K562 (cell line): ENCODE measurements around the gene SLC44A1. TPM values are rescaled to one million over a fixed set of nuclear protein-coding genes. Genes with fewer than 3 reads are reported as not detected.

Source experiments
- ATF7 ChIP-seq: fragments of 450-650 bp; IDR thresholded peaks from 2 replicates; pipeline ENCODE4 v1.7.1; 2014; ENCODE audit warnings: mild to moderate bottlenecking, moderate library complexity
- CCNT2 ChIP-seq: IDR thresholded peaks from 2 replicates; pipeline ENCODE4 v1.6.1; 2011; ENCODE audit warnings: borderline replicate concordance, low read depth, mild to moderate bottlenecking, moderate library complexity, mixed read lengths, low read length; ENCODE audit not compliant: insufficient read length; ENCODE audit errors: extremely low read depth
- CREM ChIP-seq: IDR thresholded peaks from 2 replicates; pipeline ENCODE4 v1.6.1; 2014; ENCODE audit warnings: antibody characterized with exemption, low read depth
- HDAC3 ChIP-seq: fragments of 450-650 bp; IDR thresholded peaks from 2 replicates; pipeline ENCODE4 v1.6.1; 2018; ENCODE audit warnings: borderline replicate concordance, mild to moderate bottlenecking, moderate library complexity; ENCODE audit not compliant: partially characterized antibody
- PPARD ChIP-seq: fragments of 250-450 bp; sonication (Bioruptor Pico); IDR thresholded peaks from 2 replicates; pipeline ENCODE4 v1.8.0; 2022; ENCODE audit warnings: inconsistent platforms, mild to moderate bottlenecking, moderate library complexity
- WHSC1 ChIP-seq: IDR thresholded peaks from one replicate; pipeline ENCODE4 v1.6.1; 2012; ENCODE audit warnings: low read length, control low read depth, inconsistent platforms
- ZNF121 ChIP-seq: sonication (generic); formaldehyde crosslinking; conservative IDR thresholded peaks from 2 replicates; pipeline ENCODE4 v1.8.0; 2022; ENCODE audit warnings: missing genetic modification reagents
- ZNF830 ChIP-seq: fragments of 250-450 bp; sonication (Bioruptor Pico); IDR thresholded peaks from 2 replicates; pipeline ENCODE4 v1.5.0; 2021; ENCODE audit warnings: mild to moderate bottlenecking
- polyA plus RNA-seq, 8 experiments: library from polyadenylated mRNA; depleted of rRNA in 4 of 8; stranded (reverse) in 5 of 8; unstranded in 3 of 8; fragments of >200 nt; fragmentation: Nextera tagmentation in 2 of 8; fragmentation: Illumina TruSeq in 1 of 8; extraction: Ambion mirVana in 2 of 8; extraction: Trizol in 1 of 8; gene quantifications; 2 replicates each; pipeline versions ENCODE4 v1.2.1 to v1.2.3, GENCODE V29; 2011 to 2014; ENCODE audit warnings: inconsistent platforms in 1 of 8, missing spikeins in 1 of 8
- total RNA-seq, 7 experiments: library from RNA; depleted of rRNA in 6 of 7; stranded (reverse); fragments of >200 nt in 6 of 7; fragmentation: Illumina TruSeq in 2 of 7; extraction: Trizol in 2 of 7; gene quantifications; 2 replicates each; pipeline versions ENCODE4 v1.2.1 to v1.2.3, GENCODE V29; 2011 to 2021; ENCODE audit warnings: low replicate concordance in 1 of 7
- TF ChIP-seq, protein P1 (sequence below), 2 experiments: IDR thresholded peaks; 2 replicates each; pipeline ENCODE4 v1.6.1; 2012; ENCODE audit warnings: improper control_type of control experiment in 2 of 2, low read depth in 2 of 2, low read length in 2 of 2, borderline replicate concordance in 1 of 2
- TF ChIP-seq, protein P2 (sequence below): fragments of 450-650 bp; IDR thresholded peaks from 2 replicates; pipeline ENCODE4 v1.6.1; 2016; ENCODE audit warnings: mild to moderate bottlenecking, moderate library complexity
- TF ChIP-seq, protein P3 (sequence below): IDR thresholded peaks from 2 replicates; pipeline ENCODE4 v1.6.1; 2016; ENCODE audit warnings: missing genetic modification characterization, missing compliant biosample characterization

The SLC44A1 gene
- total and polyA plus RNA-seq, 9 of the 15 experiments (the other 6 are each of a cell fraction or from before 2014, with no cell fraction given): 0.11 to 0.59 (median 0.30) TPM

DNA sequence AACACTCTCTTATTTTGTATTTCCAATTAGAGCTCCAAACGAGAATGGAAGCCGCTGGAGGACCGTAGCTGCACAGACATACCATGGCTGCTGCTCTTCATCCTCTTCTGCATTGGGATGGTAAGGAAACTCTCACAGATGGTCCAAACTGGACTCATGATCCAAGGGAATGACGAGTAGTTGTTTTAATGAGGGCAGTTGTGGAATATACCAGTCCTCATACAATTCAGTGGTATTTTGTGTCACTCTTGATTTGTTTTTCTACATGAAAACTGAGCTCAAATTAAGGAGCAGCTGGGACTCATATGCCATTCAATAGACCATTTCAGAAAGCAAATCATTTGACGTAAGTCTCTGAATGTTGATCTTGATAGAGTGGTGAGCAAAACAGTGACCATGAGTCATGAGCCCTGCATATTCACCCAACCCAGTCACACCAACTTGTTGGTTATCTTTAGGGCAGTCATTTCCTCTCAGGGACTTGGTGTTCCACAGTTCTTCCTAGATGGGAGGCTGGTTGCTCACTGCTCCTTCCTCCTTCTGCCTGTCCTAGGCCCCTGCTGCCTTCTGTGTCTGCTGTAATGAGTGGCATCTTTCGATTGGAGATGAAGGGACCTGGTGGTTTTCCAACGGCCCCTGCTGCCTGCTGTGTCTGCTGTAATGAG is 54.9 kb downstream of the SLC44A1 start (continued):
- TF ChIP-seq WHSC1: no peak
- TF ChIP-seq, protein P1, sequence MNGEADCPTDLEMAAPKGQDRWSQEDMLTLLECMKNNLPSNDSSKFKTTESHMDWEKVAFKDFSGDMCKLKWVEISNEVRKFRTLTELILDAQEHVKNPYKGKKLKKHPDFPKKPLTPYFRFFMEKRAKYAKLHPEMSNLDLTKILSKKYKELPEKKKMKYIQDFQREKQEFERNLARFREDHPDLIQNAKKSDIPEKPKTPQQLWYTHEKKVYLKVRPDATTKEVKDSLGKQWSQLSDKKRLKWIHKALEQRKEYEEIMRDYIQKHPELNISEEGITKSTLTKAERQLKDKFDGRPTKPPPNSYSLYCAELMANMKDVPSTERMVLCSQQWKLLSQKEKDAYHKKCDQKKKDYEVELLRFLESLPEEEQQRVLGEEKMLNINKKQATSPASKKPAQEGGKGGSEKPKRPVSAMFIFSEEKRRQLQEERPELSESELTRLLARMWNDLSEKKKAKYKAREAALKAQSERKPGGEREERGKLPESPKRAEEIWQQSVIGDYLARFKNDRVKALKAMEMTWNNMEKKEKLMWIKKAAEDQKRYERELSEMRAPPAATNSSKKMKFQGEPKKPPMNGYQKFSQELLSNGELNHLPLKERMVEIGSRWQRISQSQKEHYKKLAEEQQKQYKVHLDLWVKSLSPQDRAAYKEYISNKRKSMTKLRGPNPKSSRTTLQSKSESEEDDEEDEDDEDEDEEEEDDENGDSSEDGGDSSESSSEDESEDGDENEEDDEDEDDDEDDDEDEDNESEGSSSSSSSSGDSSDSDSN (IDR thresholded peaks at IDR 0.05; ENCODE audit: borderline replicate concordance in 1 of 2, low read depth in 2 of 2, low read length in 2 of 2): no peak
- peak; percentile 55; the same call in 1 of the 2 replicates for TF ChIP-seq CREM
- no peak for TF ChIP-seq ZNF121
- TF ChIP-seq, protein P2, sequence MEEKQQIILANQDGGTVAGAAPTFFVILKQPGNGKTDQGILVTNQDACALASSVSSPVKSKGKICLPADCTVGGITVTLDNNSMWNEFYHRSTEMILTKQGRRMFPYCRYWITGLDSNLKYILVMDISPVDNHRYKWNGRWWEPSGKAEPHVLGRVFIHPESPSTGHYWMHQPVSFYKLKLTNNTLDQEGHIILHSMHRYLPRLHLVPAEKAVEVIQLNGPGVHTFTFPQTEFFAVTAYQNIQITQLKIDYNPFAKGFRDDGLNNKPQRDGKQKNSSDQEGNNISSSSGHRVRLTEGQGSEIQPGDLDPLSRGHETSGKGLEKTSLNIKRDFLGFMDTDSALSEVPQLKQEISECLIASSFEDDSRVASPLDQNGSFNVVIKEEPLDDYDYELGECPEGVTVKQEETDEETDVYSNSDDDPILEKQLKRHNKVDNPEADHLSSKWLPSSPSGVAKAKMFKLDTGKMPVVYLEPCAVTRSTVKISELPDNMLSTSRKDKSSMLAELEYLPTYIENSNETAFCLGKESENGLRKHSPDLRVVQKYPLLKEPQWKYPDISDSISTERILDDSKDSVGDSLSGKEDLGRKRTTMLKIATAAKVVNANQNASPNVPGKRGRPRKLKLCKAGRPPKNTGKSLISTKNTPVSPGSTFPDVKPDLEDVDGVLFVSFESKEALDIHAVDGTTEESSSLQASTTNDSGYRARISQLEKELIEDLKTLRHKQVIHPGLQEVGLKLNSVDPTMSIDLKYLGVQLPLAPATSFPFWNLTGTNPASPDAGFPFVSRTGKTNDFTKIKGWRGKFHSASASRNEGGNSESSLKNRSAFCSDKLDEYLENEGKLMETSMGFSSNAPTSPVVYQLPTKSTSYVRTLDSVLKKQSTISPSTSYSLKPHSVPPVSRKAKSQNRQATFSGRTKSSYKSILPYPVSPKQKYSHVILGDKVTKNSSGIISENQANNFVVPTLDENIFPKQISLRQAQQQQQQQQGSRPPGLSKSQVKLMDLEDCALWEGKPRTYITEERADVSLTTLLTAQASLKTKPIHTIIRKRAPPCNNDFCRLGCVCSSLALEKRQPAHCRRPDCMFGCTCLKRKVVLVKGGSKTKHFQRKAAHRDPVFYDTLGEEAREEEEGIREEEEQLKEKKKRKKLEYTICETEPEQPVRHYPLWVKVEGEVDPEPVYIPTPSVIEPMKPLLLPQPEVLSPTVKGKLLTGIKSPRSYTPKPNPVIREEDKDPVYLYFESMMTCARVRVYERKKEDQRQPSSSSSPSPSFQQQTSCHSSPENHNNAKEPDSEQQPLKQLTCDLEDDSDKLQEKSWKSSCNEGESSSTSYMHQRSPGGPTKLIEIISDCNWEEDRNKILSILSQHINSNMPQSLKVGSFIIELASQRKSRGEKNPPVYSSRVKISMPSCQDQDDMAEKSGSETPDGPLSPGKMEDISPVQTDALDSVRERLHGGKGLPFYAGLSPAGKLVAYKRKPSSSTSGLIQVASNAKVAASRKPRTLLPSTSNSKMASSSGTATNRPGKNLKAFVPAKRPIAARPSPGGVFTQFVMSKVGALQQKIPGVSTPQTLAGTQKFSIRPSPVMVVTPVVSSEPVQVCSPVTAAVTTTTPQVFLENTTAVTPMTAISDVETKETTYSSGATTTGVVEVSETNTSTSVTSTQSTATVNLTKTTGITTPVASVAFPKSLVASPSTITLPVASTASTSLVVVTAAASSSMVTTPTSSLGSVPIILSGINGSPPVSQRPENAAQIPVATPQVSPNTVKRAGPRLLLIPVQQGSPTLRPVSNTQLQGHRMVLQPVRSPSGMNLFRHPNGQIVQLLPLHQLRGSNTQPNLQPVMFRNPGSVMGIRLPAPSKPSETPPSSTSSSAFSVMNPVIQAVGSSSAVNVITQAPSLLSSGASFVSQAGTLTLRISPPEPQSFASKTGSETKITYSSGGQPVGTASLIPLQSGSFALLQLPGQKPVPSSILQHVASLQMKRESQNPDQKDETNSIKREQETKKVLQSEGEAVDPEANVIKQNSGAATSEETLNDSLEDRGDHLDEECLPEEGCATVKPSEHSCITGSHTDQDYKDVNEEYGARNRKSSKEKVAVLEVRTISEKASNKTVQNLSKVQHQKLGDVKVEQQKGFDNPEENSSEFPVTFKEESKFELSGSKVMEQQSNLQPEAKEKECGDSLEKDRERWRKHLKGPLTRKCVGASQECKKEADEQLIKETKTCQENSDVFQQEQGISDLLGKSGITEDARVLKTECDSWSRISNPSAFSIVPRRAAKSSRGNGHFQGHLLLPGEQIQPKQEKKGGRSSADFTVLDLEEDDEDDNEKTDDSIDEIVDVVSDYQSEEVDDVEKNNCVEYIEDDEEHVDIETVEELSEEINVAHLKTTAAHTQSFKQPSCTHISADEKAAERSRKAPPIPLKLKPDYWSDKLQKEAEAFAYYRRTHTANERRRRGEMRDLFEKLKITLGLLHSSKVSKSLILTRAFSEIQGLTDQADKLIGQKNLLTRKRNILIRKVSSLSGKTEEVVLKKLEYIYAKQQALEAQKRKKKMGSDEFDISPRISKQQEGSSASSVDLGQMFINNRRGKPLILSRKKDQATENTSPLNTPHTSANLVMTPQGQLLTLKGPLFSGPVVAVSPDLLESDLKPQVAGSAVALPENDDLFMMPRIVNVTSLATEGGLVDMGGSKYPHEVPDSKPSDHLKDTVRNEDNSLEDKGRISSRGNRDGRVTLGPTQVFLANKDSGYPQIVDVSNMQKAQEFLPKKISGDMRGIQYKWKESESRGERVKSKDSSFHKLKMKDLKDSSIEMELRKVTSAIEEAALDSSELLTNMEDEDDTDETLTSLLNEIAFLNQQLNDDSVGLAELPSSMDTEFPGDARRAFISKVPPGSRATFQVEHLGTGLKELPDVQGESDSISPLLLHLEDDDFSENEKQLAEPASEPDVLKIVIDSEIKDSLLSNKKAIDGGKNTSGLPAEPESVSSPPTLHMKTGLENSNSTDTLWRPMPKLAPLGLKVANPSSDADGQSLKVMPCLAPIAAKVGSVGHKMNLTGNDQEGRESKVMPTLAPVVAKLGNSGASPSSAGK: no peak
- TF ChIP-seq ZNF830 (CRISPR knock-in tag): no peak
- no peak for TF ChIP-seq HDAC3
- no peak for TF ChIP-seq CCNT2
- no peak for TF ChIP-seq PPARD (CRISPR knock-in tag)
- 0 out of 2 replicates have a peak, but pooled peaks have one; percentile 20 for TF ChIP-seq ATF7
- TF ChIP-seq, protein P3, sequence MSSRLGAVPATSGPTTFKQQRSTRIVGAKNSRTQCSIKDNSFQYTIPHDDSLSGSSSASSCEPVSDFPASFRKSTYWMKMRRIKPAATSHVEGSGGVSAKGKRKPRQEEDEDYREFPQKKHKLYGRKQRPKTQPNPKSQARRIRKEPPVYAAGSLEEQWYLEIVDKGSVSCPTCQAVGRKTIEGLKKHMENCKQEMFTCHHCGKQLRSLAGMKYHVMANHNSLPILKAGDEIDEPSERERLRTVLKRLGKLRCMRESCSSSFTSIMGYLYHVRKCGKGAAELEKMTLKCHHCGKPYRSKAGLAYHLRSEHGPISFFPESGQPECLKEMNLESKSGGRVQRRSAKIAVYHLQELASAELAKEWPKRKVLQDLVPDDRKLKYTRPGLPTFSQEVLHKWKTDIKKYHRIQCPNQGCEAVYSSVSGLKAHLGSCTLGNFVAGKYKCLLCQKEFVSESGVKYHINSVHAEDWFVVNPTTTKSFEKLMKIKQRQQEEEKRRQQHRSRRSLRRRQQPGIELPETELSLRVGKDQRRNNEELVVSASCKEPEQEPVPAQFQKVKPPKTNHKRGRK: no peak
